Esophagus (tissue), 2 donors: ENCODE measurements around the gene NKRF. TPM values are rescaled to one million over a fixed set of nuclear protein-coding genes. Genes with fewer than 3 reads are reported as not detected.

Source experiments
- H3K27ac ChIP-seq, 2 donors: one replicate each; pipeline ENCODE4 v1.5.1; 2013; ENCODE audit warnings: low read depth in 2 of 2, mild to moderate bottlenecking in 2 of 2, inconsistent platforms in 1 of 2, low read length in 1 of 2, moderate library complexity in 1 of 2
- H3K27me3 ChIP-seq, 2 donors: one replicate each; pipeline ENCODE4 v1.6.1; 2013; ENCODE audit warnings: low read length in 2 of 2, control low read depth in 1 of 2, mild to moderate bottlenecking in 1 of 2; ENCODE audit not compliant: insufficient read depth in 2 of 2, control insufficient read depth in 1 of 2
- H3K36me3 ChIP-seq, 2 donors: one replicate each; pipeline ENCODE4 v1.6.1; 2013; ENCODE audit warnings: low read length in 1 of 2; ENCODE audit not compliant: control insufficient read depth in 2 of 2, insufficient read depth in 2 of 2
- H3K4me1 ChIP-seq, 2 donors: one replicate each; pipeline ENCODE4 v1.6.1; 2013; ENCODE audit warnings: low read length in 1 of 2; ENCODE audit not compliant: control insufficient read depth in 2 of 2, insufficient read depth in 2 of 2
- H3K4me3 ChIP-seq, 2 donors: one replicate each; pipeline ENCODE4 v1.5.1; 2013; ENCODE audit warnings: low read length in 2 of 2, mild to moderate bottlenecking in 2 of 2, low read depth in 1 of 2, moderate library complexity in 1 of 2
- H3K9me3 ChIP-seq, 2 donors: one replicate each; pipeline ENCODE4 v1.6.1; 2013; ENCODE audit warnings: mild to moderate bottlenecking in 2 of 2, low read depth in 1 of 2, low read length in 1 of 2, moderate library complexity in 1 of 2; ENCODE audit not compliant: control insufficient read depth in 2 of 2, insufficient read depth in 1 of 2
- WGBS, 2 donors: extraction: QIAGEN DNeasy Blood & Tissue Kit; methylation state at CpG; one replicate each; pipeline ENCODE4 v1.1.7; 2013; 5-methylcytosine and 5-hydroxymethylcytosine counted together
- polyA plus RNA-seq, 2 donors: library from polyadenylated mRNA; stranded (reverse); fragments of 200-250 nt; gene quantifications; one replicate each; pipeline ENCODE4 v1.2.3, GENCODE V29; 2013
- donor health status: healthy with polysubstance abuse.
- donor health status: Bipolar disorder and iron deficiency.

NKRF gene
- polyA plus RNA-seq, 2 donors = 4.6 to 5.3 TPM

DNA sequence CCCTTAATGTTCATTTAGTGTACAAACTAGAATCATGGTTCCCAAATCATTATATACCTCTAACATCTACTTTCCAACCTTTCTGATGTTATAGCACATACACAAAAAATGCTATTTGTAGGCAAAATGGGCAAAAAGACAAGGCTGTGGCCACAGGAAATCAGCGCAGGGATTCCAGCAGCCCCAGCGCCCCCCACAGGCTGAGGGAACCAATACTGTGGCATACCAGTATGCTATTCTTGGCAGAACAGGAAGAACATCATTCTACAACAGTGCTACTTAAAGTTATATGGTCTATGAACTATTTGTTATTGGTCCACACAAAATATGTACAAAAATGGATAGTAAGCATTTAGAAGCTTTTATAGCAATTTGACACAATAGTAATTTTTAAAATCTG, 66.4 kb downstream of the NKRF start:
- no peaks in the 10 kb centered on the region for H3K4me1 ChIP-seq
- H3K27ac ChIP-seq = no peak overlapping the region
- H3K9me3 ChIP-seq = no peaks in the 10 kb centered on the region
- H3K27me3 ChIP-seq = no peaks in the 10 kb centered on the region
- H3K4me3 ChIP-seq = no peak overlapping the region
- WGBS, 2 donors = 31 to 53% methylated on average over 2 of the region's 2 CpGs
- H3K36me3 ChIP-seq = peaks cover 0 to 2% of the 10 kb centered on the region in 2 donors

Other genes with a start within 250 kb of the NKRF start
- 10 to 100 TPM; 26.2 to 34.5 TPM for gene SLC25A43, start 207.1 kb downstream of the NKRF start, polyA plus RNA-seq
- gene SLC25A5, start 138.0 kb downstream of the NKRF start, polyA plus RNA-seq = 100 to 1,000 TPM; 103 to 517 TPM
- 10 to 100 TPM in 1 of 2 donors, 1 to 10 TPM in 1; 6.9 to 15.9 TPM for gene STEEP1, start 41.0 kb downstream of the NKRF start, polyA plus RNA-seq
- 10 to 100 TPM; 54.0 to 54.3 TPM for gene UBE2A, start 31.9 kb downstream of the NKRF start, polyA plus RNA-seq
- gene SEPTIN6, start 86.7 kb upstream of the NKRF start, polyA plus RNA-seq = 1 to 10 TPM; 5.4 to 7.3 TPM
- gene SOWAHD, start 152.2 kb upstream of the NKRF start, polyA plus RNA-seq = under 1 TPM; 0.14 to 0.18 TPM
- gene RPL39, start 185.2 kb upstream of the NKRF start, polyA plus RNA-seq = 1,000 to 10,000 TPM; 4,646 to 5,407 TPM
- 10 to 100 TPM in 1 of 2 donors, 1 to 10 TPM in 1; 7.9 to 20.6 TPM for gene UPF3B, start 246.5 kb upstream of the NKRF start, polyA plus RNA-seq